Stimulated activated CD4-positive, alpha-beta T cell treated with anti-CD3 and anti-CD28 coated beads, Interleukin-2, amount 100 ng/mL, for 48 hours (primary cell): ENCODE measurements around the gene BMPR1B.

Source experiments
- DNase-seq, 2 donors: peaks; one replicate each; pipeline ENCODE4 v3.0.0-alpha.2; 2020

BMPR1B gene

DNA sequence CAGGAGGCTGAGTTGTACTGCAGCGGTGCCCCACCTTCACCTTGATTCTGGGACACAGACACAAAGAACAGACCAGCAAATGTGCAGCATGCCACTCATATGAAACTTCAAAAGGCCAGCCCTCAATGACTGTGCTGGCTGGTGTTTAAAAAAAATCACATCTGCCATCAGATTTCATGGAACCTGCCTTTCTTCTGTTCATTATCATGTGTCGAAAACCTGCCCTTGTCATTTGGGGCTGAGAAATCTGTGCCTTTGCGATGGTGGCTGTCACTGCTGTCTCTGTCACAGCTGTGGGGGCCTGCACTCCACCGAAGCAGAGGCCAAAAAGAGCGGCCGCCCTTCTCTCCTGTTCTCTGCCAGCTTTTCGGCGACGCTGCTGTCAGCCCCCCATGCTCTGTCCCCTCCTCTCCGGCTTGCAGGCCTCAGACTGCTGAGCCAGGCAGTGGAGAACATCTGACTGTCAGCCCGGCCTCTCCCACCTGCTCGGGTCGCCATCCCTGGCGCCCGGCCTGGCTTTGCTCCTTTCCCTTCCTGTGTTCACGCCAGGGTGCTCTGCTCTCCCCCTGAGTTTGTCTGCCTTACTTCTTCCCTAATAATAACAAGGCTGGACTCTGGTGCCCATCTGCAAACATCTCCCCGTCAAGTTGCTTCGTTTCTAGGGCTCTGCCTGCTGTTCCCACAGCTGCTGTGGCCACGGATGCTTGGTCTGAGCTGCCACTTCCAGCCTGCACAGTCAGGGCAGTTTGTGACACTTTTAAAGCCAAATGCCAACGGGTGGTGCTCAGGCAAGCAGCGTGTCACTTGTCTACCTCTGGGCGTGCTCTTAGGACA lies 435.9 kb downstream of the BMPR1B start:
- no peak for DNase-seq

DNA sequence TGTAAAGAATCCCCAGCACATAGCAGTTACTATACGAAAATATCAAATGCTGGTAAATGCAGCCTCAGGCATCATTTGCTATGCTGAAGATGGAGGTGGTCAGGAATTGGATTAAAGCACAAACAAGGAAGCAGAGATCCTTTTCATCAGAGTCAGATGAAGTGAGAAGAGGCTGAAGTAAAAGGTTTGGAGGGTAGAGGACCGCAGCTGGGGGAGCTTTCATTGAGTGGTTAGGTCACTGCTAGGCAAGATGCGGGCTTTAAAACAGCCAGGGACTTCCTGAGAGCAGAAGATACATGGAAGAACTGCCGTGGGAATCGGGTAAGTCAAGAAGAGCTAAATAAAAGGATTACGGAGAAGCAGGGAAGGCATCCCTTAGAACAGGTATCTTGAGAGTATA lies 439.6 kb downstream of the BMPR1B start:
- DNase-seq, result no peak

DNA sequence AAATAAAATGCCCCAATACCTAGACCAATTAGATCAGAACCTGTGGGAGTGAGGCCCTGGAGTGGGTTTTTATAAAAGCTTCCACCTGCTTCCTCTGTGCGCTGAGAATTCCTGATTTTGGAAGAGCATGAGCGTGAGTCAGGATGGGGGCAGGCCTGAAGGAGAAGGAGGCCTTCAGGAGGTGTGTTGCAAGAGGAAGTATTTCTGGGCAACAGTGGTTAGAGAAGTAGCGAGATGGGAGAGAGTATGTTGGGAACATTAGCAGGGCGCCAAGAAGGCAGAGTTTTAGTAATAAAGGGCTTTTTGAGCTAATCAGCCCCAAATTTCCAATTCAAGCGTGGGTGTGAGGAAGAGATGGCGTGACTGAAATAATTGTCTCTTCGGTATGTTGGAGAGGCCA lies 441.2 kb downstream of the BMPR1B start:
- DNase-seq, result no peak

DNA sequence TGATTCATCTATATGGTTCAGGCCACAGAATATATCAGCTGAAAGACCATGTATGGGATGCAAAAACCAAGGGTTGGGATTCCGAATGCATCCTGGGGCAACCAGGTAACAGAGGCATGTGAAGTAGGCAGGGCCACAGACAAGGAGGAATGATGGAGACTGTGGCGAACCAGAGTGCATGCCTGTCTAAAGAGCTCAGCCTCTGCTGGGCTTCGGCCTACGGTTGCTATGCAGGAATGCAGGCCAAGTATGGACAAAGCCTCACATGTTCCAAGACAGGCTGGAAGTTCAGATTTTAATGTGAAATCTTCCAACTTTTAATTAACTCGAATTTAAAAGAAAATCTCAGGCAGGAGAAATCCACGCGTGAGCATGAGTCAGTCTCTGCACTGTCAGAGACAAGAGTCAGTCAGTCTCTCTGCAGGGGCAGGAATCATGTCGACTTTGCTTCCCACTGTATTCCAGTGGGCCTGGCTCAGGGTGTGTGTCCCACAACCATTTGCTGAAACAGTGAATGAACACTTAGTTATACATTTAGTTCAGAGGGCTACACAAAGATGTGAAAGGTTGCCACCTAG lies 446.6 kb downstream of the BMPR1B start:
- DNase-seq, result no peak

DNA sequence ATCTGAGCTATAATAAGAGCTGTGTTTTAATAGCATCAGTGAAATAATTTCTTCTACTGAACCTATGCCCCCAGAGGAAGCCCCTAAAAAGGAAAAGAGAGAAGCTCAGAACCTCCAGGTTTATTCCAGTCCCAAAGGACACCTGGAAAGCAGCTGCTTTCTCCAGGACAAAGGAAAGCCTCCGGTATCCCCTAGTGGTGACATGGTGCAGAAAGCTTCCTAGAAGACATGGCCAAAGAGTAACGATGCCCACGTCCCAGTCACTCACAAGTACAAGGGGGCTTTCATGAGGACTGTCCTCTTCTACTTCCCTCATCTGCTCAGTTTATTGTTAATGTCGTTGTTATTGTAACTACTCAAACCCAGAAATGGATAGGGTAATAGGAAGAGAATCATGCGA lies 447.1 kb downstream of the BMPR1B start:
- DNase-seq, result no peak
